GM12865 (cell line): ENCODE data around the gene IL1RAPL2.

Experiments used
- DNase-seq: peaks from one replicate; pipeline ENCODE4 v3.0.0; 2010; ENCODE audit warnings: low read depth
- H3K4me3 ChIP-seq: 2 replicates; pipeline ENCODE4 v1.5.1; 2011; ENCODE audit warnings: mild to moderate bottlenecking, low read depth, low read length, control low read depth
- CTCF ChIP-seq: IDR thresholded peaks from 2 replicates; pipeline ENCODE4 v1.5.1; 2011; ENCODE audit warnings: low read length, control low read depth, low read depth, inconsistent platforms; ENCODE audit not compliant: insufficient read depth; ENCODE audit errors: missing control alignments

IL1RAPL2 gene

GRCh38 chrX:105168577-105168976 is 602.6 kb downstream of the IL1RAPL2 start:
- no peak overlapping the region for H3K4me3 ChIP-seq
- no peak for DNase-seq
- no peak for TF ChIP-seq CTCF

- DNase-seq = no peak
- no peak overlapping the region for H3K4me3 ChIP-seq
- TF ChIP-seq CTCF = no peak
Measured at GRCh38 chrX:105173071-105173470, 607.1 kb downstream of the IL1RAPL2 start.

- no peak for TF ChIP-seq CTCF
- DNase-seq = no peak
- no peak overlapping the region for H3K4me3 ChIP-seq
Measured at GRCh38 chrX:105179644-105180043, 613.6 kb downstream of the IL1RAPL2 start.

GRCh38 chrX:105189093-105189492 is 623.1 kb downstream of the IL1RAPL2 start:
- no peak overlapping the region for H3K4me3 ChIP-seq
- DNase-seq = no peak
- no peak for TF ChIP-seq CTCF

GRCh38 chrX:105190252-105190853 is 624.4 kb downstream of the IL1RAPL2 start:
- DNase-seq = peak; percentile 17
- peak; percentile 47 for TF ChIP-seq CTCF
- H3K4me3 ChIP-seq = no peak overlapping the region

GRCh38 chrX:105191878-105192277 is 625.9 kb downstream of the IL1RAPL2 start:
- no peak overlapping the region for H3K4me3 ChIP-seq
- DNase-seq = peak; percentile 0
- TF ChIP-seq CTCF = no peak

- H3K4me3 ChIP-seq = no peak overlapping the region
- TF ChIP-seq CTCF = no peak
- no peak for DNase-seq
Measured at GRCh38 chrX:105209406-105209805, 643.4 kb downstream of the IL1RAPL2 start.
